Measurements from ENCODE around the gene ASZ1. TPM values are rescaled to one million over a fixed set of nuclear protein-coding genes. Genes with fewer than 3 reads are reported as not detected.

Gene ASZ1, protein sequence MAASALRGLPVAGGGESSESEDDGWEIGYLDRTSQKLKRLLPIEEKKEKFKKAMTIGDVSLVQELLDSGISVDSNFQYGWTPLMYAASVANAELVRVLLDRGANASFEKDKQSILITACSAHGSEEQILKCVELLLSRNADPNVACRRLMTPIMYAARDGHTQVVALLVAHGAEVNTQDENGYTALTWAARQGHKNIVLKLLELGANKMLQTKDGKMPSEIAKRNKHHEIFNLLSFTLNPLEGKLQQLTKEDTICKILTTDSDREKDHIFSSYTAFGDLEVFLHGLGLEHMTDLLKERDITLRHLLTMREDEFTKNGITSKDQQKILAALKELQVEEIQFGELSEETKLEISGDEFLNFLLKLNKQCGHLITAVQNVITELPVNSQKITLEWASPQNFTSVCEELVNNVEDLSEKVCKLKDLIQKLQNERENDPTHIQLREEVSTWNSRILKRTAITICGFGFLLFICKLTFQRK
- total RNA-seq: not detected in 2 replicates
- total RNA-seq (2013): not detected
- not detected in 2 replicates for polyA plus RNA-seq
- not detected in 2 replicates for polyA minus RNA-seq

- no peaks in the 10 kb centered on the region for H3K4me1 Mint-ChIP-seq
- no peak within 1 kb of the TSS for H3K27ac Mint-ChIP-seq
- no peak within 1 kb of the TSS for H3K4me3 Mint-ChIP-seq
- Histone ChIP-seq H3K4me3 (ENCODE audit: control extremely low read depth in 1 of 5, extremely low read depth in 1 of 5, insufficient read depth in 1 of 5, low read depth in 2 of 5, low read length in 4 of 5) (no peak within 1 kb of the TSS), H3K27me3 (replicated peaks in 1 of 4; ENCODE audit: control extremely low read depth in 1 of 4, control insufficient read depth in 3 of 4, insufficient read depth in 4 of 4, low read length in 3 of 4) (no peaks in the 10 kb centered on the region), H4K20me1 (ENCODE audit: control insufficient read depth, insufficient read depth, low read length, poor library complexity, severe bottlenecking) (no peaks in the 10 kb centered on the region), H3K4me2 (replicated peaks; ENCODE audit: low read depth, low read length, poor library complexity, severe bottlenecking) (no peak within 1 kb of the TSS), H3K4me1 (ENCODE audit: control insufficient read depth in 2 of 2, insufficient read depth in 2 of 2, low read length in 2 of 2) (no peaks in the 10 kb centered on the region), H3K79me2 (ENCODE audit: control insufficient read depth, insufficient read depth, low read length) (no peaks in the 10 kb centered on the region), H3K9ac (ENCODE audit: low read length) (no peak within 1 kb of the TSS), H3K27ac (ENCODE audit: low read length in 2 of 2) (no peak within 1 kb of the TSS), H3K9me3 (ENCODE audit: control extremely low read depth in 1 of 3, control insufficient read depth in 2 of 3, insufficient read depth in 1 of 3, low read length in 2 of 3) (peaks cover 0 to 12% (median 0%) of the 10 kb centered on the region in 3 donors), H2AFZ (ENCODE audit: insufficient read depth, low read depth, low read length, poor library complexity, severe bottlenecking) (no peak within 1 kb of the TSS), H3K36me3 (replicated peaks in 1 of 2; ENCODE audit: control extremely low read depth in 1 of 2, control insufficient read depth in 1 of 2, extremely low read depth in 1 of 2, insufficient read depth in 2 of 2, low read length in 1 of 2) (no peaks in the 10 kb centered on the region)
- TF ChIP-seq EZH2 (IDR thresholded peaks at IDR 0.05; ENCODE audit: borderline replicate concordance, insufficient read depth, low read depth, low read length, poor library complexity, severe bottlenecking): no peak
- TF ChIP-seq, protein P1, sequence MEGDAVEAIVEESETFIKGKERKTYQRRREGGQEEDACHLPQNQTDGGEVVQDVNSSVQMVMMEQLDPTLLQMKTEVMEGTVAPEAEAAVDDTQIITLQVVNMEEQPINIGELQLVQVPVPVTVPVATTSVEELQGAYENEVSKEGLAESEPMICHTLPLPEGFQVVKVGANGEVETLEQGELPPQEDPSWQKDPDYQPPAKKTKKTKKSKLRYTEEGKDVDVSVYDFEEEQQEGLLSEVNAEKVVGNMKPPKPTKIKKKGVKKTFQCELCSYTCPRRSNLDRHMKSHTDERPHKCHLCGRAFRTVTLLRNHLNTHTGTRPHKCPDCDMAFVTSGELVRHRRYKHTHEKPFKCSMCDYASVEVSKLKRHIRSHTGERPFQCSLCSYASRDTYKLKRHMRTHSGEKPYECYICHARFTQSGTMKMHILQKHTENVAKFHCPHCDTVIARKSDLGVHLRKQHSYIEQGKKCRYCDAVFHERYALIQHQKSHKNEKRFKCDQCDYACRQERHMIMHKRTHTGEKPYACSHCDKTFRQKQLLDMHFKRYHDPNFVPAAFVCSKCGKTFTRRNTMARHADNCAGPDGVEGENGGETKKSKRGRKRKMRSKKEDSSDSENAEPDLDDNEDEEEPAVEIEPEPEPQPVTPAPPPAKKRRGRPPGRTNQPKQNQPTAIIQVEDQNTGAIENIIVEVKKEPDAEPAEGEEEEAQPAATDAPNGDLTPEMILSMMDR (IDR thresholded peaks at IDR 0.05): no peak
- DNase-seq (no peak), ATAC-seq (ENCODE audit: low read depth) (no peak)
- 84% methylated on average over 39 of the region's 41 CpGs for WGBS (ENCODE audit: insufficient coverage)
- intact Hi-C loops (cut with micrococcal nuclease): no loop called here
- ChIA-PET CTCF (no interaction called here), POLR2A (no interaction called here)
- H3K9me3 Mint-ChIP-seq (ENCODE audit: insufficient read depth): no peaks in the 10 kb centered on the region
- H3K27me3 Mint-ChIP-seq: no peaks in the 10 kb centered on the region
Observed at GRCh38 chr7:117427258-117427701, at the start of gene ASZ1. ASZ1 (minus strand) TSS chr7:117427493; CDS start chr7:117427460, 33 bp downstream.

Data from B cell (primary cell).